Muscle layer of colon (tissue), 2 donors: ENCODE measurements around the gene KHDC1.
"Not testable (repeated sequence)": the region's sequence is repeated elsewhere in the genome, so short reads cannot be mapped to it uniquely, and the experiment has no call there.

Source experiments
- H3K27ac ChIP-seq: one replicate; pipeline ENCODE4 v1.7.0; 2013; ENCODE audit warnings: low read depth, mild to moderate bottlenecking, low read length, moderate library complexity
- H3K27me3 ChIP-seq, 2 donors: one replicate each; pipeline ENCODE4 v1.7.0; 2013; ENCODE audit warnings: low read length in 2 of 2, mild to moderate bottlenecking in 2 of 2; ENCODE audit not compliant: insufficient read depth in 2 of 2, control insufficient read depth in 1 of 2
- H3K36me3 ChIP-seq: one replicate; pipeline ENCODE4 v1.7.0; 2013; ENCODE audit warnings: mild to moderate bottlenecking, low read length; ENCODE audit not compliant: insufficient read depth
- H3K4me1 ChIP-seq: one replicate; pipeline ENCODE4 v1.7.0; 2013; ENCODE audit warnings: mild to moderate bottlenecking, low read length; ENCODE audit not compliant: insufficient read depth
- H3K4me3 ChIP-seq, 2 donors: one replicate each; pipeline ENCODE4 v1.7.0; 2013; ENCODE audit warnings: low read length in 2 of 2, low read depth in 1 of 2, mild to moderate bottlenecking in 1 of 2, moderate library complexity in 1 of 2
- H3K9ac ChIP-seq: one replicate; pipeline ENCODE4 v1.7.0; 2013; ENCODE audit warnings: low read length
- H3K9me3 ChIP-seq: one replicate; pipeline ENCODE4 v1.7.0; 2013; ENCODE audit warnings: mild to moderate bottlenecking, low read length
- donor health status: abdominal sarcoma.
- donor health status: Adenocarcinoma of cecum.

Gene KHDC1, protein sequence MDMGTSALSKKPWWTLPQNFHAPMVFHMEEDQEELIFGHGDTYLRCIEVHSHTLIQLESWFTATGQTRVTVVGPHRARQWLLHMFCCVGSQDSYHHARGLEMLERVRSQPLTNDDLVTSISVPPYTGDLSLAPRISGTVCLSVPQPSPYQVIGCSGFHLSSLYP

DNA sequence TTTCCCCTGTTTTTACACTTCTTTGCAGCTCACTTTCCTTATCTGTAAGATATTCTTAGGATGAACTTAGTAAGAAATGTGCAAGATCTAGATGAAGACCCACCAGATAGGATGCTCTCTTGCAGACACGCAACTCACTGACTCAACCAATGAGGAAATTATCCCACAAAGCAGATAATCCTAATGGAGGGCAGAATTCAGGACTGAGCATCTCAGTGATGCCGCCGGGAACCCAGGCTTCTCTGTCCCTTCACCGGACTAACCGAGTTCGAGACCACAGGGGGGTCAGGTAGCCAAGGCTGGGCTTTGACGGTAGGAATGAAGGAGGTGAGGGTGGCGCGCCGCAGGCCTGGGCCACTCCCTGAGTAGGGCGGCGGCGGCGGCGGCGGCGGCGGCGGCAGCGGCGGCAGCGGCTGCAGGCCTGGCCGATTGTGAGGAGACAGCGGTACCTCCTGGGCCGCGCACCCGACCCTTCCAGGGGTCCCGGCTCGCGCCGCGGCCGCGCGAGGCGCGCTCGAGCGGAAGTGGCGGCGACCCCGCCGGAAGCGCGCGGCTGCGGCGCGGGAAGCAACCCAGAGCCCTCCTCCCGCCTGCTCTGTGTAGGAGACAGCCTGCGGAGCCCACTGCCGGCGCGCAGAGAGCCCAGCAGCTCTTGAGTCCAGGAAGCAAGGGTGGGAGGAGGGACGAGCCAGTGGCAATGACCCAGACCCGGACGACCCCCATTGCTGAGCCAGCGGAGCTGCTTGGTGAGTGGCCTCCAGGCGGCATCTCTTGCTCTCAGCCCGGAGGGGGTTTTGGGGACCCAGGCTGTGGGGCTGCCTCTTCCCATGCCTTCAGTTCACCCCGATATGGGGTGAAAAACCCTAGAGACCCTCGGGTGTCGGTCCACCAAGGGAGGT lies at the start of gene KHDC1:
Gene KHDC1, minus strand, starts transcription at position 526 of the 899 bp plus-strand sequence. CDS start 20,679 bp downstream, outside the sequence.
- H3K27me3 ChIP-seq = no peaks in the 10 kb centered on the region
- peak within 1 kb of the TSS; percentile 85 to 94 for H3K4me3 ChIP-seq
- peak within 1 kb of the TSS; percentile 76 for H3K27ac ChIP-seq
- no peaks in the 10 kb centered on the region for H3K9me3 ChIP-seq
- H3K4me1 ChIP-seq = peaks cover 15% of the 10 kb centered on the region
- H3K36me3 ChIP-seq = no peaks in the 10 kb centered on the region
- H3K9ac ChIP-seq = peak within 1 kb of the TSS; percentile 44

DNA sequence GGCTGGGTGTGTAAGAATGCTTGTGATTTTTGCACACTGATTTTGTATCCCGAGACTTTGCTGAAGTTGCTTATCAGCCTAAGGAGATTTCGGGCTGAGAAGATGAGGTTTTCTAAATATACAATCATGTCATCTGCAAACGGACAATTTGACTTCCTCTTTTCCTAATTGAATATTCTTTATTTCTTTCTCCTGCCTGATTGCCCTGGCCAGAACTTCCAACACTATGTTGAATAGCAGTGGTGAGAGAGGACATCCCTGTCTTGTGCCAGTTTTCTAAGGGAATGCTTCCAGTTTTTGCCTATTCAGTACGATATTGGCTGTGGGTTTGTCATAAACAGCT lies 47.5 kb upstream of the KHDC1 start:
- H3K4me1 ChIP-seq, H3K27ac ChIP-seq, H3K9ac ChIP-seq, H3K36me3 ChIP-seq, H3K9me3 ChIP-seq: not testable (repeated sequence)
- H3K27me3 ChIP-seq = peaks cover 4 to 11% of the 10 kb centered on the region in 2 donors
- H3K4me3 ChIP-seq = peak overlapping the region; percentile 62 to 63

DNA sequence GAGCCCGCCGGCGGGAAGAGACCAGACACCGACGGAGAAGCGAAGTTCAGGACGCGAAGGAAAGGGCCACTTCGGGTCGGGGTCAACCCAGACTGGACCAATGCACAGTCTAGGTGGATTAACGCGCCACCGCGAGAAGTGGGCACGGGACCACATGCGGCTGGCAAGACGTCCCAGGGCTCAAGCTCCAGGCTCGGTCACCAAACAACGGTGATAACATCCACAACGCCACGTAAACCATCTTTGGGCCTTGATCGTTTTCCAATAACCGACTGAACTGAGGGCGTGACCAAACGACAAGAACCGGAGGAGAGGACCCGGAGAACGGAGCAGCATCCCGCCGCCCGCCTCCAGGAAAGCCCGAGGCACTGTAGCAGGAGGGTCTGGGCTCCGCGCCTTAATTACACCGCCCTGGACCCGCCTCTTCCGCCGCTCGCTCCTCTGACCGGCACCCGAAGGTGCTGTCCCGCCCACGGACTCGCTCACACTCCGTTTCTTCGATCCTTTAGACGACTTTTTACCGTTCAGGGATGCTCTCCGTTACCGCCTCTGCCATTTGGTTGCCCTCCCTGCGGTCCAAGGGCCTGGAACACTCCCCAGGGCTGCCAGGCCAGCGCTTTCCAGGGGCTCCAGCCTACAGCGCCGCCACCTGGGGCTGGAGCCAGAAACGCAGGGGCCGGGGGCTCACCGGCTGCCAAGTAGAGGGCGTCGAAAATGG lies 46.9 kb upstream of the KHDC1 start:
- peak overlapping the region; percentile 62 to 63 for H3K4me3 ChIP-seq
- no peak overlapping the region for H3K9ac ChIP-seq
- H3K27me3 ChIP-seq = peaks cover 0 to 5% of the 10 kb centered on the region in 2 donors
- no peaks in the 10 kb centered on the region for H3K36me3 ChIP-seq
- no peaks in the 10 kb centered on the region for H3K9me3 ChIP-seq
- H3K27ac ChIP-seq = no peak overlapping the region
- H3K4me1 ChIP-seq = no peaks in the 10 kb centered on the region

DNA sequence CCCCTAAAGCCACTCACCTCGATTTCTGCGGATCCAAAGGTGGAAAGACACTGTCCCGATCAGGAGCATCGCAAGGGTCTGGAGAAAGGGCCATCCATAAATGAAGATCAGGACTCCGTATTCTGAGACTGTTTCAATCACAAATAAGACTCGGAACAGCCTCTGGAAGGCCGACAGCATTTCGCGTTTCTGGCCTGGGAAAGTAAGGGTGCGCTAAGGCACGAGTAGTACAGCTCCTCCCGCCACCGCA lies 46.5 kb upstream of the KHDC1 start:
- H3K27me3 ChIP-seq = peaks cover 0 to under 1% of the 10 kb centered on the region in 2 donors
- H3K4me3 ChIP-seq = peak overlapping the region; percentile 62 to 63
- no peaks in the 10 kb centered on the region for H3K36me3 ChIP-seq
- no peak overlapping the region for H3K27ac ChIP-seq
- H3K4me1 ChIP-seq = no peaks in the 10 kb centered on the region
- H3K9me3 ChIP-seq = no peaks in the 10 kb centered on the region
- no peak overlapping the region for H3K9ac ChIP-seq

DNA sequence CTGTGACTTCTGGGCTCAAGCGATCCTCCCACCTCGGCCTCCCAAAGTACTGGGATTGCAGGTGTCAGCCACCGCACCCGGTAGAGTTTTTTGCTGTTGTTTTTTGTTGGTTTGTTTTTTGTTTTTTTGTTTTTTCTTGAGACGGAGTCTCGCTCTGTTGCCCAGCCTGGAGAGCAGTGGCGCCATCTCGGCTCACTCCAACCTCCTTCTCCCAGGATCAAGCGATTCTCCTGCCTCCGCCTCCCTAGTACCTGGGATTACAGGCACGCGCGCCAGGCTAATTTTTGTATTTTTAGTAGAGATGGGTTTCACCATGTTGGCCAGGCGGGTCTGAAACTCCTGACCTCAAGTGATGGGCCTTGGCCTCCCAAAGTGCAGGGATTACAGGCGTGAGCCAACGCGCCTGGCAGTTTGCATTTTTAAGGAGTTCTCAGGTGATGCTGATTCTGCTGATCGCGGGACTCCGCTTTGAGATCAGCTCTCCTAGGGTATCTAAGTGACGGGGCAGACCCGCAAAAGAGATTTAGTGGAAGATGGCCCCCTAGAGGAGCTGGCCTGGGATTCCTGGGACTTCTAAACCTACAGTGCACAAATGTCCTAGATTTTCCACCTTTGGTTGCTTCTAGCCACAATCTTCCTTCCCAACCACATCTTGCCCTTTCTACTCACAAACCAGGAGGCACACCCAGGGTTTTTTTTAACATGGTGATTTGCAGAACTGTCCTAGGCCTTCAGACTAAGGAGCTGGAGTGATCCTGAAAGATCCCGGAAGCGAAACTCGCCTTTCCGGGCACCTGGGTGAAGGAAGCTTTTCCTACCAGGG lies 45.9 kb upstream of the KHDC1 start:
- Histone ChIP-seq H3K4me3 (peak overlapping the region; percentile 2 to 62), H3K4me1 (no peaks in the 10 kb centered on the region), H3K27me3 (no peaks in the 10 kb centered on the region), H3K36me3 (no peaks in the 10 kb centered on the region), H3K9ac (no peak overlapping the region), H3K9me3 (no peaks in the 10 kb centered on the region), H3K27ac (no peak overlapping the region)

DNA sequence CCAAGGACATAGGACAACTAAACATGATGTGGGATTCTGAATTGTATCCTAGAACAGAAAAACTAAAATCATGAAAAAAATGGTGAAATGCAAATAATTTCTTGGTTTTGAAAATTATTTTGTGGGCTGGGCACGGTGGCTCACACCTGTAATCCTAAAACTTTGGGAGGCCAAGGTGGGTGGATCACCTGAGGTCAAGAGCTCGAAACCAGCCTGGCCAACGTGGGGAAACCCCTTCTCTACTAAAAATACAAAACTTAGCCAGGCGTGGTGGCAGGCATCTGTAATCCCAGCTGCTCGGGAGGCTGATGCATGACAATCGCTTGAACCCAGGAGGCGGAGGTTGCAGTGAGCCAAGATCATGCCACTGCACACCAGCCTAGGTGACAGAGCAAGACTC lies 40.8 kb upstream of the KHDC1 start:
- not testable (repeated sequence) for H3K4me3 ChIP-seq

DNA sequence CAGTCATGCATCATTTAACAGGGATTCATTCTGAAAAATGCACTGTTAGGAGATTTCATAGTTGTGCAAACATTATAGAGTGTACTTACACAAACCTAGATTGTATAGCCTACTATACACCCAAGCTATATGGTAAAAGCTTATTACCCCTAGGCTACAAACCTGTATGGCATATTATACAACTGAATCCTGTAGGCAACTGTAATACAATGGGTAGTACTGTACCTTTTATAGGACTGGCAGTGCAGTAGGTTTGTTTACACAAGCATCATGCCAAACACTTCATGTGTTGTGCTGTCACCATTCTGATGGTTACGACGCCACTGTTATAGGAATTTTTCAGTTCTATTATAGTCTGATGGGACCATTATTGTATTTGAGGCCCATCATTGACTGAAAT lies 39.3 kb upstream of the KHDC1 start:
- Histone ChIP-seq H3K4me1 (no peaks in the 10 kb centered on the region), H3K27ac (no peak overlapping the region)

More for the DNA sequence above, 40.8 kb upstream of the KHDC1 start:
- H3K9me3 ChIP-seq, H3K27me3 ChIP-seq, H3K36me3 ChIP-seq, H3K9ac ChIP-seq, H3K27ac ChIP-seq, H3K4me1 ChIP-seq: not testable (repeated sequence)

DNA sequence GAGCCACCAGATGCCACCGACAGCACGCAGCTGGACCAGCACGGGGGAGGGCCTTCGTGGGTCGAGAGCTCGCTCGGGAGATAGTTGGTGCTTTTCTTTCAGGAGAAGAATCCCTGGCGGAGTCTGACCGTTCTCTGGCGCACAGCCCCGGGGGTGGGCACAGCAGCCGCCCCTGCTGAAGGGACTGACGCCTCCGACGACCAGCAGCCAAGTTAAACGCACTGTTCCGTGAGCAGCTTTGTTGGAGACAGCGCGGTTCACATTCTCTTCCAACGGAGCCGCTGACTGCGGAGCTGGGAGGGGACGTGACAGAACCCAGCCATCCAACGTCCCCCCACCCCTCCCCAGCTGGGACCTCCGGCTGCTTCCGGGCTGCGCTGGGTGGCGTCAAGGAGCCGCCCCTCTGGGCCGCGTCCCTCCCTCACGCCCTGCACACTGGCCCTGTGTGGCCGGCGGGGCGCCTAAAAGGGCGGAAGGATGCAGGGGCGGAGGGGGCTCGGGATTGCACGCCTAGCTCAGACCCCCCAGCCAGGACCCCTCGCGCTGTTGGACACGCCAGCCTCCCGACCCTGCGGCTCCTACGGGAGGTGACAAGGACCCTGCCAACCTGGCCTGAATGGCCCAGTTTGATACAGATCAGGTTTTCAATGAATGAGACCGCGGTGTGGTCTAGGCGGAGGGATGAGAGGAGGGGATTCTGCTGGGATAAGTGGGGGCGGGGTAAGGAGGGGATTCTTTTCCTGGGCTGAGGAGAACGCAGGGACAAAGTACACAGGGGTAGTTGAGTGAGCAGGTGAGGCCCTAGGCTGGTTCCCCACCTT lies 36.4 kb upstream of the KHDC1 start:
- peak overlapping the region; percentile 30 to 37 for H3K4me3 ChIP-seq
- no peak overlapping the region for H3K27ac ChIP-seq
- no peaks in the 10 kb centered on the region for H3K9me3 ChIP-seq
- H3K36me3 ChIP-seq = no peaks in the 10 kb centered on the region
- H3K27me3 ChIP-seq = no peaks in the 10 kb centered on the region
- H3K9ac ChIP-seq = no peak overlapping the region
- no peaks in the 10 kb centered on the region for H3K4me1 ChIP-seq

More for the DNA sequence above, 39.3 kb upstream of the KHDC1 start:
- no peaks in the 10 kb centered on the region for H3K9me3 ChIP-seq
- H3K9ac ChIP-seq = no peak overlapping the region
- no peaks in the 10 kb centered on the region for H3K36me3 ChIP-seq
- H3K27me3 ChIP-seq = no peaks in the 10 kb centered on the region
- no peak overlapping the region for H3K4me3 ChIP-seq

DNA sequence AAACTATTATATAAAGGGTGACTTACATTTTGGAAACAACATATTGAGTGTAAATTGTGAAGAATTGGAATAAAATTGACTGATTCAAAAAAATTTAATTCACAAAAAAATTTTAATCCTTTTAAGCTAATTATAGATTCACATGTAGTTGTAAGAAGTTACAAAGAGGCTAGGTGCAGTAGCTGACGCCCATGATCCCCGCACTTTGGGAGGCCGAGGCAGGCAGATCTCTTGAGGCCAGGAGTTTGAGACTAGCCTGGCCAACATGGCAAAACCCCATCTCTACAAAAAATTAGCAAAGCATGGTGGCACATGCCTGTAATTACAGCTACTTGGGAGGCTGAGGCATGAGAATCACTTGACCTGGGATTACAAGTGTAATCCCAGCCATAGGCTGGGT lies 30.3 kb upstream of the KHDC1 start:
- Histone ChIP-seq H3K9ac (no peak overlapping the region), H3K36me3 (no peaks in the 10 kb centered on the region), H3K27me3 (no peaks in the 10 kb centered on the region), H3K9me3 (no peaks in the 10 kb centered on the region), H3K4me1 (no peaks in the 10 kb centered on the region), H3K4me3 (no peak overlapping the region), H3K27ac (no peak overlapping the region)

DNA sequence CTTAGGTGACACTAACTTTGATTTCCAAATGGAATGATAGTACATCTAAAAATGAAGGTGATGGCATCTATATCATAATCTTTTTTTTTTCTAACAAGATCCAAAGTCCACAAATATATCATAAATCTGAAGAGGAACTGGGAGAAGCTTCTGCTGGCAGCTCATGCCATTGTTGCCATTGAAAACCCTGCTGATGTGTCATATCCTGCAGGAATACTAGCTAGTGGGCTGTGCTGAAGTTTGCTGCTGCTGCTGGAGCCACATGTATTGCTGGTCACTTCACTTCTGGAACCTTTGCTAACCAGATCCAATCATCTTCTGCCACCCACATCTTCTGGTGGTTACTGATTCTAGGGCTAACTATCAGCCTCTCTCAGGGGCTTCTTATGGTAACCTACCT lies 27.4 kb upstream of the KHDC1 start:
- H3K9me3 ChIP-seq = no peaks in the 10 kb centered on the region
- no peaks in the 10 kb centered on the region for H3K27me3 ChIP-seq
- H3K4me3 ChIP-seq = no peak overlapping the region

More for the DNA sequence above, 27.4 kb upstream of the KHDC1 start:
- Histone ChIP-seq H3K36me3 (no peaks in the 10 kb centered on the region), H3K4me1 (no peaks in the 10 kb centered on the region), H3K27ac (no peak overlapping the region), H3K9ac (no peak overlapping the region)
